Activated CD4-positive, alpha-beta memory T cell treated with anti-CD3 and anti-CD28 coated beads for 36 hours (primary cell): ENCODE measurements around the gene MLST8. TPM values are rescaled to one million over a fixed set of nuclear protein-coding genes. Genes with fewer than 3 reads are reported as not detected.

ENCODE experiments used
- CTCF ChIA-PET: fragments of 350-600 bp; sonication (Branson Sonifier 250); formaldehyde crosslinking; loops from one replicate; lab custom pipeline; 2021; ENCODE audit warnings: antibody characterized with exemption, inconsistent platforms; lab: Charles Lee
- POLR2A ChIA-PET: fragments of 350-600 bp; sonication (Branson Sonifier 250); formaldehyde crosslinking; loops from one replicate; lab custom pipeline; 2021; ENCODE audit warnings: antibody characterized with exemption; lab: Charles Lee
- DNase-seq: peaks from one replicate; pipeline ENCODE4 v3.0.0-alpha.2; 2020
- H3K27ac Mint-ChIP-seq: one replicate; pipeline ENCODE4 v1.8.0; 2021; ENCODE audit warnings: mixed read lengths
- H3K27me3 Mint-ChIP-seq: one replicate; pipeline ENCODE4 v1.8.0; 2021; ENCODE audit warnings: mixed read lengths
- H3K36me3 Mint-ChIP-seq: one replicate; pipeline ENCODE4 v1.8.0; 2021; ENCODE audit warnings: mixed read lengths
- H3K4me1 Mint-ChIP-seq: one replicate; pipeline ENCODE4 v1.8.0; 2021; ENCODE audit warnings: low read depth, mixed read lengths
- H3K4me3 Mint-ChIP-seq: one replicate; pipeline ENCODE4 v1.8.0; 2021; ENCODE audit warnings: mild to moderate bottlenecking, mixed read lengths
- H3K9me3 Mint-ChIP-seq: one replicate; pipeline ENCODE4 v1.8.0; 2021; ENCODE audit warnings: mixed read lengths
- intact Hi-C: fragments of 100-400 bp; cut with micrococcal nuclease; formaldehyde crosslinking; loops from one replicate; pipeline ENCODE4 v1.15.1; 2023
- total RNA-seq, 2 experiments: library from RNA; stranded (reverse); gene quantifications; one replicate each; pipeline ENCODE4 v1.2.3, GENCODE V29; 2021

Gene MLST8
- total RNA-seq, 2 experiments from 2014 or later = 49.7 to 50.4 TPM

- no peaks in the 10 kb centered on the region for H3K27me3 Mint-ChIP-seq
- POLR2A ChIA-PET = no interaction called here
- CTCF ChIA-PET = no interaction called here
- intact Hi-C loops = no loop called here
- peaks cover 29% of the 10 kb centered on the region for H3K4me1 Mint-ChIP-seq
- DNase-seq = no peak
- no peak overlapping the region for H3K27ac Mint-ChIP-seq
- H3K9me3 Mint-ChIP-seq = no peaks in the 10 kb centered on the region
- H3K4me3 Mint-ChIP-seq = peak overlapping the region; percentile 29
- H3K36me3 Mint-ChIP-seq = peaks cover 29% of the 10 kb centered on the region
Measured at GRCh38 chr16:2211923-2212347, 6.7 kb downstream of the MLST8 start.

GRCh38 chr16:2212362-2213324 is 7.4 kb downstream of the MLST8 start:
- no peak for DNase-seq
- no peaks in the 10 kb centered on the region for H3K9me3 Mint-ChIP-seq
- peaks cover 23% of the 10 kb centered on the region for H3K36me3 Mint-ChIP-seq
- no peak overlapping the region for H3K27ac Mint-ChIP-seq
- CTCF ChIA-PET = no interaction called here
- POLR2A ChIA-PET = interaction anchor here (0.9 kb wide), 1 partner anchor 24 kb away, joined by 3 read pairs; the partner anchor contains the start of gene DNASE1L2
- intact Hi-C loops = no loop called here
- no peaks in the 10 kb centered on the region for H3K27me3 Mint-ChIP-seq
- peak overlapping the region; percentile 76 for H3K4me3 Mint-ChIP-seq
- peaks cover 22% of the 10 kb centered on the region for H3K4me1 Mint-ChIP-seq

DNA sequence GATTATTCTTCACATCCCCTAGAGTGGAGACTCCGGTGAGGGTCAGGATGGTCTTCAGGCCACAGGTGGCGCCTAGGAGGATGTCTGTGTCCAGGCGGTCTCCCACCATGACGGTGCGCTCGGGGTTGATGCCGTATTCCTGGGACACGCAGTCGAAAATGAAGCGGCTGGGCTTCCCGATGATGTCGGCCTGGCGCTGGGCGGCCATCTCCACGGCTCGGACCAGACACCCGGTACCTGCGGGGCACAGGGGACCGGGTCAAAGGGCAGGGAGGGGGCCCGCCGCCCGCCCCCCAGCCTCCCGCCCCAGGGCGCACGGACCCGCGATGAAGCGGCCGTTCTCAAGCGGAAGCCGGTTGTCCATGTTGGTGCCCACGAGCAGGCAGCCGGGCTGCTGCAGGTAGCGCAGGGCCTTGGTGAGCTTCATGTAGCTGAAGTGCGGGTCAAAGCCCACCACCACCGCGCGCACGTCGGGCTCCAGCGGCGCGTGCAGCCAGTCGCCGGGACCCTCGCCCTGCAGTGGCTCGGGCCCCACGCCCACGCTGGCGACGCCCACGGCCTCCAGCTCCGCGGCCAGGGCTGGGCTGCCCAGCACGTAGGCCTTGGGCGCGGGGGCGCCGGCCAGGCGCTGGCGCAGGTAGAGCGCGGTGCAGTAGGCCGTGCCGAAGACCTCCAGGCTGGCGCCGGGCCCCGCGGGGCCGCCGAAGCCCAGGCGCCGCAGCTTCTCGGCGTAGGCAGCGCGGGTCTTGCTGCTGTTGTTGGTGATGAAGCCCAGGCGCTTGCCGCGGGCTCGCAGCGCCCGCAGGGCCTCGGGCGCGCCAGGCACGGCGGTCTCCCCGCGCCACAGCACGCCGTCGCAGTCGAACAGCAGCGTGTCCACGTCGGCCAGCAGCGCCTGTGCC is 8.8 kb downstream of the MLST8 start:
- no peaks in the 10 kb centered on the region for H3K27me3 Mint-ChIP-seq
- POLR2A ChIA-PET = interaction anchor here (1.0 to 2.3 kb wide), 9 partner anchors 8 to 324 kb away, joined by 3 to 18 read pairs (median 5); partner anchors contain the start of genes E4F1, MLST8, PDPK1 and TRAF7
- H3K4me3 Mint-ChIP-seq = peak overlapping the region; percentile 76
- CTCF ChIA-PET = interaction anchor here (0.6 to 2.6 kb wide), 5 partner anchors 8 to 37 kb away, joined by 3 to 11 read pairs (median 4); partner anchors contain the start of genes E4F1 and ECI1
- intact Hi-C loops = loop anchor here (2.0 kb wide), 2 partner anchors 55 to 59 kb away; partner anchors contain the start of genes RNPS1 and TRAF7
- H3K36me3 Mint-ChIP-seq = peaks cover 16% of the 10 kb centered on the region
- no peak overlapping the region for H3K27ac Mint-ChIP-seq
- H3K9me3 Mint-ChIP-seq = no peaks in the 10 kb centered on the region
- peak; percentile 27 for DNase-seq
- peaks cover 20% of the 10 kb centered on the region for H3K4me1 Mint-ChIP-seq

DNA sequence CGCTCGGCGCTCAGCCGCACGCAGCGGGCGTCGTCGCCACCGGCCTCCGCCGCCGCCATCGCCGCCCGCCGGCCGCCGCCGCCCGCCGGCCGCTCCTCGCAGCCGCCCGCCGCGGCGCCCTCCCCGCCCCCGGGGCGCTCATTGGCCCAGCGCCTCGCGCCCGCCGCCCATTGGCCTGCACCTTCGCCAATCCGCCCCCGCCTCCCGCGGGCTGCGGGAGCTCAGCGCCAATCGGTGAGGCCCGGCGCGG is 9.4 kb downstream of the MLST8 start, which contains the start of gene PGP:
Gene PGP (minus strand): TSS at position 122 of the 250 bp plus-strand sequence. CDS start 63 bp downstream, at position 59.
- intact Hi-C loops = loop anchor here (2.0 kb wide), 2 partner anchors 54 to 60 kb away; partner anchors contain the start of genes RNPS1 and TRAF7
- H3K9me3 Mint-ChIP-seq = no peaks in the 10 kb centered on the region
- H3K27ac Mint-ChIP-seq = peak within 1 kb of the TSS; percentile 92
- H3K36me3 Mint-ChIP-seq = peaks cover 16% of the 10 kb centered on the region
- POLR2A ChIA-PET = interaction anchor here (1.0 to 2.3 kb wide), 9 partner anchors 9 to 323 kb away, joined by 3 to 18 read pairs (median 5); partner anchors contain the start of genes E4F1, MLST8, PDPK1 and TRAF7
- H3K4me3 Mint-ChIP-seq = peak within 1 kb of the TSS; percentile 86
- H3K27me3 Mint-ChIP-seq = no peaks in the 10 kb centered on the region
- CTCF ChIA-PET = interaction anchor here (0.6 to 2.6 kb wide), 6 partner anchors 8 to 192 kb away, joined by 3 to 11 read pairs (median 4); partner anchors contain the start of genes E4F1 and ECI1
- H3K4me1 Mint-ChIP-seq = peaks cover 20% of the 10 kb centered on the region
- DNase-seq = no peak

- Mint-ChIP-seq H3K4me3 (peak overlapping the region; percentile 86), H3K4me1 (peaks cover 20% of the 10 kb centered on the region), H3K27me3 (no peaks in the 10 kb centered on the region), H3K9me3 (no peaks in the 10 kb centered on the region), H3K27ac (peak overlapping the region; percentile 38), H3K36me3 (peaks cover 14% of the 10 kb centered on the region)
- DNase-seq = no peak
- POLR2A ChIA-PET = interaction anchor here (0.7 kb wide), 1 partner anchor 444 kb away, joined by 5 read pairs; no protein-coding TSS in a partner anchor
- CTCF ChIA-PET = interaction anchor here (2.6 kb wide), 1 partner anchor 22 kb away, joined by 11 read pairs; no protein-coding TSS in a partner anchor
- intact Hi-C loops = no loop called here
Measured at GRCh38 chr16:2216330-2216729, 11.1 kb downstream of the MLST8 start.

- no peaks in the 10 kb centered on the region for H3K27me3 Mint-ChIP-seq
- H3K4me1 Mint-ChIP-seq = peaks cover 16% of the 10 kb centered on the region
- DNase-seq = peak; percentile 100
- H3K9me3 Mint-ChIP-seq = no peaks in the 10 kb centered on the region
- intact Hi-C loops = loop anchor here (1.0 to 2.0 kb wide), 5 partner anchors 8 to 68 kb away; partner anchors contain the start of genes ECI1, MLST8, RNPS1 and TRAF7
- H3K36me3 Mint-ChIP-seq = no peaks in the 10 kb centered on the region
- CTCF ChIA-PET = interaction anchor here (0.9 to 1.8 kb wide), 4 partner anchors 9 to 278 kb away, joined by 3 to 8 read pairs (median 4); partner anchors contain the start of gene PGP
- POLR2A ChIA-PET = interaction anchor here (0.7 to 3.1 kb wide), 5 partner anchors 9 to 68 kb away, joined by 3 to 11 read pairs (median 3); partner anchors contain the start of genes ECI1, PGP and TRAF7
- H3K4me3 Mint-ChIP-seq = peak within 1 kb of the TSS; percentile 81
- peak within 1 kb of the TSS; percentile 45 for H3K27ac Mint-ChIP-seq
Measured at GRCh38 chr16:2223221-2223941, 18.1 kb downstream of the MLST8 start, which contains the start of gene E4F1. E4F1 (plus strand) TSS chr16:2223591; CDS start chr16:2223614, 23 bp downstream.

- Mint-ChIP-seq H3K4me3 (peak overlapping the region; percentile 81), H3K4me1 (peaks cover 16% of the 10 kb centered on the region), H3K27ac (peak overlapping the region; percentile 45), H3K9me3 (no peaks in the 10 kb centered on the region), H3K36me3 (no peaks in the 10 kb centered on the region), H3K27me3 (no peaks in the 10 kb centered on the region)
- DNase-seq = peak; percentile 48
- intact Hi-C loops = loop anchor here (1.0 to 2.0 kb wide), 5 partner anchors 9 to 69 kb away; partner anchors contain the start of genes ECI1, MLST8, RNPS1 and TRAF7
- ChIA-PET POLR2A (interaction anchor here (1.0 to 3.1 kb wide), 3 partner anchors 9 to 69 kb away, joined by 3 to 11 read pairs (median 4); partner anchors contain the start of genes PGP and TRAF7), CTCF (interaction anchor here (1.8 kb wide), 1 partner anchor 29 kb away, joined by 8 read pairs; no protein-coding TSS in a partner anchor)
Measured at GRCh38 chr16:2223942-2224486, 18.8 kb downstream of the MLST8 start.

DNA sequence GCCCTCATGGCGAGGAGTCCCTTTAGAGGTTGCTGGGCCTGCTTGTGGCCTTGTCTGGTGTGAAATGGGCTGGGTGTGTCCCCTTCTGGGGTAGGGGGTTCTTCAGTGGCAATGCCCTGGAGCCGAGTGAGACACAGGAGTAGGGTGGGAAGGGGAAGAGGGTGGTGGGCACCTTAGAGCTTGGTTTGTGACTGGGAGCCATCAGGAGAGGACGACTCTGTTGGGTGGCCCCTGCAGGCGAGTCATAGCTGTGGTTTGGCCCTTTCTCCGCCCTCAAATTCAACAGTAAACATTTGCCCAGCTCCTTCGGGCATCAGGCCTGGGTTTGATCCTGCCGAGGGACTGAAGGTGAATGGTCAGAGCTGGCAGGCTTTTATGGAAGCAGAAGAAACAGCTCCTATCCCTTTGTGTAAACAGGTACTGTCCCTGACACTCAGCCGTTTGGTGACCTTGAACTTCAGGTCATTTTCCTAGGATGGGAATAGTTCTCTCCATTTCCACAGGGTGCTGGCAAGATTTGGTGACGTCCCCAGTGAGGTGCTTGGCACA is 21.1 kb downstream of the MLST8 start:
- POLR2A ChIA-PET = interaction anchor here (1.1 to 1.7 kb wide), 2 partner anchors 12 to 24 kb away, joined by 3 read pairs; partner anchors contain the start of gene PGP

DNA sequence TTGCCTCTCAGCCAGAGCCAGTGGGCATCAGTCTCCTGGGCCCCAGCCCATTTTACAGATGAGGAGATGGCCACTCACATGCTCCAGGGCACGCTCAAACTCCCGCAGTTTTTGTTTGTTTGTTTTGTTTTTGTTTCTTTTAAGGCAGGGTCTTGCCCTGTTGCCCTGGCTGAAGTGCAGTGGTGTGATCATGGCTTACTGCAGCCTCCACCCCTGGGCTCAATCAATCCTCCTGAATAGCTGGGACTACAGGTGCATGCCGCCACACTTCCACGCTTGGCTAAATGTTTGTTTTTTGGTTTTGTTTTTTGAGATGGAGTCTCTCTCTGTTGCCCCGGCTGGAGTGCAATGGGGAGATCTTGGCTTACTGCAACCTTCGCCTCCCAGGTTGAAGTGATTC is 21.7 kb downstream of the MLST8 start:
- H3K27ac Mint-ChIP-seq = no peak overlapping the region
- no peak overlapping the region for H3K4me3 Mint-ChIP-seq
- peaks cover 10% of the 10 kb centered on the region for H3K36me3 Mint-ChIP-seq
- no peaks in the 10 kb centered on the region for H3K27me3 Mint-ChIP-seq
- intact Hi-C loops = no loop called here
- POLR2A ChIA-PET = interaction anchor here (1.1 to 1.7 kb wide), 2 partner anchors 12 to 24 kb away, joined by 3 read pairs; partner anchors contain the start of gene PGP
- CTCF ChIA-PET = no interaction called here
- H3K4me1 Mint-ChIP-seq = peaks cover 16% of the 10 kb centered on the region
- DNase-seq = no peak
- H3K9me3 Mint-ChIP-seq = no peaks in the 10 kb centered on the region

More for the DNA sequence above, 21.1 kb downstream of the MLST8 start:
- H3K9me3 Mint-ChIP-seq = no peaks in the 10 kb centered on the region
- no peak overlapping the region for H3K27ac Mint-ChIP-seq
- H3K4me1 Mint-ChIP-seq = peaks cover 16% of the 10 kb centered on the region
- CTCF ChIA-PET = no interaction called here
- no peak overlapping the region for H3K4me3 Mint-ChIP-seq
- H3K36me3 Mint-ChIP-seq = peaks cover 9% of the 10 kb centered on the region
- intact Hi-C loops = no loop called here
- DNase-seq = no peak
- no peaks in the 10 kb centered on the region for H3K27me3 Mint-ChIP-seq
